WERI-Rb-1 (cell line): ENCODE data around the gene PRKCE.

ENCODE experiments used
- DNase-seq: peaks from one replicate; pipeline ENCODE4 v3.0.0-alpha.2; 2020
- H3K27ac ChIP-seq: fragments of 250-450 bp; sonication (Bioruptor Pico); 2 replicates; pipeline ENCODE4 v1.5.1; 2020; ENCODE audit warnings: mild to moderate bottlenecking, moderate library complexity
- H3K27me3 ChIP-seq: fragments of 250-450 bp; sonication (Bioruptor Pico); 2 replicates; pipeline ENCODE4 v1.5.1; 2021; ENCODE audit warnings: mild to moderate bottlenecking, low read depth, moderate library complexity; ENCODE audit not compliant: insufficient read depth, severe bottlenecking
- H3K36me3 ChIP-seq: fragments of 250-450 bp; sonication (Bioruptor Pico); 2 replicates; pipeline ENCODE4 v1.5.1; 2020; ENCODE audit warnings: mild to moderate bottlenecking, moderate library complexity
- H3K4me3 ChIP-seq: 2 replicates; pipeline ENCODE4 v1.5.1; 2011; ENCODE audit warnings: low read depth, mild to moderate bottlenecking, control low read depth, low read length
- H3K9me3 ChIP-seq: fragments of 250-450 bp; sonication (Bioruptor Pico); 2 replicates; pipeline ENCODE4 v1.5.1; 2021; ENCODE audit warnings: mild to moderate bottlenecking, moderate library complexity; ENCODE audit not compliant: severe bottlenecking
- CTCF ChIP-seq: IDR thresholded peaks from 2 replicates; pipeline ENCODE4 v1.5.1; 2011; ENCODE audit warnings: low read depth, mild to moderate bottlenecking, control low read depth, inconsistent platforms, low read length

The PRKCE gene

GRCh38 chr2:45743531-45744396 lies 92.3 kb downstream of the PRKCE start:
- no peak for DNase-seq
- H3K36me3 ChIP-seq = no peaks in the 10 kb centered on the region
- H3K4me3 ChIP-seq = no peak overlapping the region
- peaks cover 11% of the 10 kb centered on the region for H3K9me3 ChIP-seq
- H3K27ac ChIP-seq = no peak overlapping the region
- no peak for TF ChIP-seq CTCF
- no peaks in the 10 kb centered on the region for H3K27me3 ChIP-seq

GRCh38 chr2:45745231-45745630 lies 93.8 kb downstream of the PRKCE start:
- no peak for TF ChIP-seq CTCF
- Histone ChIP-seq H3K27me3 (no peaks in the 10 kb centered on the region), H3K27ac (no peak overlapping the region), H3K9me3 (peaks cover 11% of the 10 kb centered on the region), H3K4me3 (no peak overlapping the region), H3K36me3 (no peaks in the 10 kb centered on the region)
- DNase-seq = no peak

GRCh38 chr2:45746888-45747287 lies 95.4 kb downstream of the PRKCE start:
- DNase-seq = no peak
- H3K9me3 ChIP-seq = peaks cover 11% of the 10 kb centered on the region
- H3K36me3 ChIP-seq = no peaks in the 10 kb centered on the region
- H3K4me3 ChIP-seq = no peak overlapping the region
- no peaks in the 10 kb centered on the region for H3K27me3 ChIP-seq
- H3K27ac ChIP-seq = no peak overlapping the region
- no peak for TF ChIP-seq CTCF

GRCh38 chr2:45747363-45747762 lies 95.9 kb downstream of the PRKCE start:
- no peak for TF ChIP-seq CTCF
- Histone ChIP-seq H3K27ac (no peak overlapping the region), H3K27me3 (no peaks in the 10 kb centered on the region), H3K4me3 (no peak overlapping the region), H3K36me3 (no peaks in the 10 kb centered on the region), H3K9me3 (peaks cover 11% of the 10 kb centered on the region)
- no peak for DNase-seq

GRCh38 chr2:45748239-45748638 lies 96.8 kb downstream of the PRKCE start:
- H3K9me3 ChIP-seq = peaks cover 11% of the 10 kb centered on the region
- no peak overlapping the region for H3K4me3 ChIP-seq
- H3K27ac ChIP-seq = no peak overlapping the region
- TF ChIP-seq CTCF = no peak
- DNase-seq = no peak
- no peaks in the 10 kb centered on the region for H3K36me3 ChIP-seq
- H3K27me3 ChIP-seq = no peaks in the 10 kb centered on the region

GRCh38 chr2:45750001-45750400 lies 98.5 kb downstream of the PRKCE start:
- H3K4me3 ChIP-seq = no peak overlapping the region
- H3K36me3 ChIP-seq = no peaks in the 10 kb centered on the region
- DNase-seq = no peak
- H3K9me3 ChIP-seq = peaks cover 11% of the 10 kb centered on the region
- no peaks in the 10 kb centered on the region for H3K27me3 ChIP-seq
- no peak for TF ChIP-seq CTCF
- H3K27ac ChIP-seq = no peak overlapping the region
